ENCODE measurements around the gene FAM162A. TPM values are rescaled to one million over a fixed set of nuclear protein-coding genes. Genes with fewer than 3 reads are reported as not detected.

The FAM162A gene
- total and polyA plus RNA-seq, 4 donors = 19.2 to 111 (median 32.5) TPM

DNA sequence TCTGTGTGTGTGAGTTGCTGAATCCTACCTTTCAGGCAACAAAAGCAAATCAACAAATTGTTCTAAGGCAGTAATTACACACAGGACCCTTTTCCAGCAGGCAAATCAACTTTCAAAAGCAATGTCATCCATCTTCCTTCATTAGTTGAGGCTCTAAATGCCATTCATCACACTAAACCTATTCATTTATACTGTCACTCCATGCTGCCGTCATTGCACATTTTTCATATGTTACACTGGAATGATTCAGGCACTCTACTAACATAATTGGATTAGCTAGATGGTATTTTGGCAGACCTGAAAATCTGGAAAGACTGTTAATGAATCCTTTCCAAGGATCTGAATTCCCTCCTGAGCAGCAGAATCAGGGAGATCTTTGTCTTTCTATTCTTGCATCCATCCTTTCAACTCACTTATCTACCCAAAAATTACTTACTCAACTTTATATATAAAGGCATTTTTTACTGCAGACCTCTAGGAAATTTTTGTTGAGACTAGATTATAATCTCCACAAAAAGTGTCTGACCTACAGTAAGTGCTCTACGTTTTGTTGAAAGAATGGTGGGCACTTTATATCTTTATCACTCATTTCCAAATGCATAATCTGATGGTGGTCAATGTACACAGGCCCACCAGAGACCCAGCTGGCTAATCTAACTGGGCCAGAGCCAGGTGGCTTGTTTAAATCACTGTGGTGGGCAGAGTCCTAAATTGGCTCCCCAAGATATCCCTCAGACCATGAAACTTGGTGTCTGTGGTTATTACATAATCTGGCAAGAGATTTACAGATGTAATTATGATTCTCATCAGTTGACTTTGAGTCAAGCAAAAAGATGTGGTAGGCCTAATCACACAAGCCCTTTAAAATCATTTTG is 25.9 kb upstream of the FAM162A start:
- Histone ChIP-seq H3K4me1 (ENCODE audit: control insufficient read depth in 5 of 5, insufficient read depth in 5 of 5, low read length in 5 of 5) (no peaks in the 10 kb centered on the region), H3K4me3 (no peak overlapping the region), H3K9me3 (ENCODE audit: control insufficient read depth in 4 of 4, insufficient read depth in 3 of 4, low read length in 3 of 4) (no peaks in the 10 kb centered on the region), H3K9ac (ENCODE audit: insufficient read depth in 1 of 2, low read length in 2 of 2) (no peak overlapping the region), H3K27me3 (ENCODE audit: control insufficient read depth in 3 of 3, insufficient read depth in 3 of 3, low read length in 2 of 3) (no peaks in the 10 kb centered on the region), H3K36me3 (ENCODE audit: control insufficient read depth in 4 of 4, insufficient read depth in 4 of 4, low read length in 4 of 4) (peaks cover 0 to 12% (median 11%) of the 10 kb centered on the region in 4 donors), H3K27ac (ENCODE audit: low read depth in 1 of 2, low read length in 1 of 2) (no peak overlapping the region)
- 69 to 74% methylated on average over 2 of the region's 2 CpGs for WGBS, 2 donors
- TF ChIP-seq, protein P1, sequence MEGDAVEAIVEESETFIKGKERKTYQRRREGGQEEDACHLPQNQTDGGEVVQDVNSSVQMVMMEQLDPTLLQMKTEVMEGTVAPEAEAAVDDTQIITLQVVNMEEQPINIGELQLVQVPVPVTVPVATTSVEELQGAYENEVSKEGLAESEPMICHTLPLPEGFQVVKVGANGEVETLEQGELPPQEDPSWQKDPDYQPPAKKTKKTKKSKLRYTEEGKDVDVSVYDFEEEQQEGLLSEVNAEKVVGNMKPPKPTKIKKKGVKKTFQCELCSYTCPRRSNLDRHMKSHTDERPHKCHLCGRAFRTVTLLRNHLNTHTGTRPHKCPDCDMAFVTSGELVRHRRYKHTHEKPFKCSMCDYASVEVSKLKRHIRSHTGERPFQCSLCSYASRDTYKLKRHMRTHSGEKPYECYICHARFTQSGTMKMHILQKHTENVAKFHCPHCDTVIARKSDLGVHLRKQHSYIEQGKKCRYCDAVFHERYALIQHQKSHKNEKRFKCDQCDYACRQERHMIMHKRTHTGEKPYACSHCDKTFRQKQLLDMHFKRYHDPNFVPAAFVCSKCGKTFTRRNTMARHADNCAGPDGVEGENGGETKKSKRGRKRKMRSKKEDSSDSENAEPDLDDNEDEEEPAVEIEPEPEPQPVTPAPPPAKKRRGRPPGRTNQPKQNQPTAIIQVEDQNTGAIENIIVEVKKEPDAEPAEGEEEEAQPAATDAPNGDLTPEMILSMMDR (IDR thresholded peaks at IDR 0.05; ENCODE audit: control extremely low read depth, extremely low read depth) = no peak
- no peak for DNase-seq
- no peak for ATAC-seq (ENCODE audit: insufficient read depth, low FRiP score)

DNA sequence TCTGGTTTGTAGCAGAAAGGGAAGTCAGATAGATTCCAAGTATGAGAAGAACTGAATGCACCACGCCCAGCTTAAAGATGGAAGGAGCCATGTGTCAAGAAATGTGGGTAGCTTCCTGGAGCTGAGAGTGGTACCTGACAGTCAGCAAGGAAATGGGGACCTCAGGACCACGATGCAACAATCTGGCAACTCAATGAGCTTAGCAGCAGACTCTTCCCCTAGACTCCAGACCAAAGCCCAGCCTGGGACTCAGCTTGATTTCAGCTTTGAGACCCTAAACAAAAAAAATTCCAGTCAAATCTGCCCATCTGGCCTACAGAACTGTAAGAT is 25.3 kb upstream of the FAM162A start:
- no peaks in the 10 kb centered on the region for H3K4me1 ChIP-seq (ENCODE audit: control insufficient read depth in 5 of 5, insufficient read depth in 5 of 5, low read length in 5 of 5)
- no peak overlapping the region for H3K27ac ChIP-seq (ENCODE audit: low read depth in 1 of 2, low read length in 1 of 2)
- no peak overlapping the region for H3K9ac ChIP-seq (ENCODE audit: insufficient read depth in 1 of 2, low read length in 2 of 2)
- ATAC-seq (ENCODE audit: insufficient read depth, low FRiP score) = no peak
- no peaks in the 10 kb centered on the region for H3K9me3 ChIP-seq (ENCODE audit: control insufficient read depth in 4 of 4, insufficient read depth in 3 of 4, low read length in 3 of 4)
- no peak overlapping the region for H3K4me3 ChIP-seq
- H3K27me3 ChIP-seq (ENCODE audit: control insufficient read depth in 3 of 3, insufficient read depth in 3 of 3, low read length in 2 of 3) = no peaks in the 10 kb centered on the region
- WGBS, 2 donors = 70 to 79% methylated on average over 2 of the region's 2 CpGs
- peaks cover 0 to 13% (median 12%) of the 10 kb centered on the region in 4 donors for H3K36me3 ChIP-seq (ENCODE audit: control insufficient read depth in 4 of 4, insufficient read depth in 4 of 4, low read length in 4 of 4)
- TF ChIP-seq, protein P1 (IDR thresholded peaks at IDR 0.05; ENCODE audit: control extremely low read depth, extremely low read depth) = no peak
- DNase-seq = no peak

DNA sequence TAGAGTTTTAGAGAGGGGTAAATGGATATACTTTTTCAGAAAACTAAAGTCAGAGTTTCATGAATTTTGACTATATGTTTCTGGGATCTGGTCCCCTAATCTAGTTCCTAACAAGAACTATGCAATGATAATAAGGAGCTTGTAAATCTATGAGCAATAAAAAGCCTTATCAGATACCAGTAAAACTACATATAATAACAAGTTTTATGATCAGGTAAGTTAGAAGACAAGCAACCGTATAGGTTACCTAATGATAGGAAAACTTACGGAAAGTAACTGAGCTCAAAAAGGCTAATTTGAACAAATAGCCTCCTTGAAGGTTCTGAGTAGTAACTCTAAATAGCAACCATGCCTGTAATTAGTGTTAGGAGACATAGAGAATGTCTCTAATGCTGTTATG is 22.0 kb upstream of the FAM162A start:
- ATAC-seq (ENCODE audit: insufficient read depth, low FRiP score) (no peak), DNase-seq (no peak)
- no peak overlapping the region for H3K4me3 ChIP-seq
- 94 to 98% methylated on average over 2 of the region's 2 CpGs for WGBS, 2 donors
- no peak overlapping the region for H3K27ac ChIP-seq (ENCODE audit: low read depth in 1 of 2, low read length in 1 of 2)
- H3K36me3 ChIP-seq (ENCODE audit: control insufficient read depth in 4 of 4, insufficient read depth in 4 of 4, low read length in 4 of 4) = peaks cover 0 to 28% (median 19%) of the 10 kb centered on the region in 4 donors
- no peaks in the 10 kb centered on the region for H3K4me1 ChIP-seq (ENCODE audit: control insufficient read depth in 5 of 5, insufficient read depth in 5 of 5, low read length in 5 of 5)
- TF ChIP-seq, protein P1 (IDR thresholded peaks at IDR 0.05; ENCODE audit: control extremely low read depth, extremely low read depth) = no peak
- H3K9me3 ChIP-seq (ENCODE audit: control insufficient read depth in 4 of 4, insufficient read depth in 3 of 4, low read length in 3 of 4) = no peaks in the 10 kb centered on the region
- no peaks in the 10 kb centered on the region for H3K27me3 ChIP-seq (ENCODE audit: control insufficient read depth in 3 of 3, insufficient read depth in 3 of 3, low read length in 2 of 3)
- H3K9ac ChIP-seq (ENCODE audit: insufficient read depth in 1 of 2, low read length in 2 of 2) = no peak overlapping the region

Measured in lung (tissue), 12 donors.